Measurements from ENCODE around the gene NADK. TPM values are rescaled to one million over a fixed set of nuclear protein-coding genes. Genes with fewer than 3 reads are reported as not detected.

Gene NADK
- total and polyA plus RNA-seq, 10 of the 15 experiments (the other 5 are each of a cell fraction or from before 2014, with no cell fraction given) = 1.1 to 93.2 (median 46.9) TPM

- TF ChIP-seq SRF (IDR thresholded peaks at IDR 0.05; ENCODE audit: low read depth in 2 of 2, low read length in 2 of 2) = no peak
- TF ChIP-seq MXI1 (IDR thresholded peaks at IDR 0.05; ENCODE audit: low read depth, low read length) = peak; percentile 81; the same call in 1 of the 2 replicates
- TF ChIP-seq, protein P1, sequence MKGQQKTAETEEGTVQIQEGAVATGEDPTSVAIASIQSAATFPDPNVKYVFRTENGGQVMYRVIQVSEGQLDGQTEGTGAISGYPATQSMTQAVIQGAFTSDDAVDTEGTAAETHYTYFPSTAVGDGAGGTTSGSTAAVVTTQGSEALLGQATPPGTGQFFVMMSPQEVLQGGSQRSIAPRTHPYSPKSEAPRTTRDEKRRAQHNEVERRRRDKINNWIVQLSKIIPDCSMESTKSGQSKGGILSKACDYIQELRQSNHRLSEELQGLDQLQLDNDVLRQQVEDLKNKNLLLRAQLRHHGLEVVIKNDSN (IDR thresholded peaks at IDR 0.05; ENCODE audit: borderline replicate concordance, extremely low read length, insufficient read depth, low read depth, low read length) = no peak
- TF ChIP-seq GABPA (IDR thresholded peaks at IDR 0.05; ENCODE audit: low read depth) = no peak
- TF ChIP-seq ZBTB33 (IDR thresholded peaks at IDR 0.05) = no peak
- TF ChIP-seq ZBED1 (IDR thresholded peaks at IDR 0.05; ENCODE audit: borderline replicate concordance) = no peak
- TF ChIP-seq MTA3 (IDR thresholded peaks at IDR 0.05; ENCODE audit: borderline replicate concordance, low read length) = no peak
- TF ChIP-seq MEF2A (IDR thresholded peaks at IDR 0.05; ENCODE audit: insufficient read depth, low read depth, low read length) = no peak
- peak; percentile 57; the same call in 1 of the 2 replicates for TF ChIP-seq FOXM1 (IDR thresholded peaks at IDR 0.05; ENCODE audit: low read depth, low read length)
- TF ChIP-seq NFXL1 (IDR thresholded peaks at IDR 0.05; ENCODE audit: borderline replicate concordance) = no peak
- TF ChIP-seq POLR2A (IDR thresholded peaks at IDR 0.05; ENCODE audit: low read depth, low read length) = no peak
- 0 out of 2 replicates have a peak, but pooled peaks have one; percentile 6 for TF ChIP-seq STAT3 (IDR thresholded peaks at IDR 0.05; ENCODE audit: low read depth, low read length)
- 0 out of 2 replicates have a peak, but pooled peaks have one; percentile 31 for TF ChIP-seq YY1 (IDR thresholded peaks at IDR 0.05; ENCODE audit: low read depth, low read length)
- TF ChIP-seq NR2F1 (conservative IDR thresholded peaks at IDR 0.05) = peak; percentile 51
- TF ChIP-seq FOS (IDR thresholded peaks at IDR 0.05; ENCODE audit: borderline replicate concordance, extremely low read depth, insufficient read length) = no peak
- no peak for TF ChIP-seq HCFC1 (IDR thresholded peaks at IDR 0.05; ENCODE audit: low read length)
- TF ChIP-seq DPF2 (IDR thresholded peaks at IDR 0.05) = peak; percentile 20; the same call in 1 of the 2 replicates
- no peak for TF ChIP-seq CHD4 (IDR thresholded peaks at IDR 0.05)
- no peak for TF ChIP-seq SP1 (IDR thresholded peaks at IDR 0.05; ENCODE audit: low read depth, low read length)
- no peak for TF ChIP-seq KAT2A (conservative IDR thresholded peaks at IDR 0.05; ENCODE audit: control insufficient read depth, low read depth, low read length)
- TF ChIP-seq RFX5 (IDR thresholded peaks at IDR 0.05; ENCODE audit: low read depth, low read length) = no peak
- TF ChIP-seq ZZZ3 (IDR thresholded peaks at IDR 0.05; ENCODE audit: control insufficient read depth, insufficient read length, low read depth) = no peak
- TF ChIP-seq NRF1 (conservative IDR thresholded peaks at IDR 0.05; ENCODE audit: low read depth, low read length) = no peak
- TF ChIP-seq SMAD1 (IDR thresholded peaks at IDR 0.05; ENCODE audit: low read depth, partially characterized antibody) = no peak
- TF ChIP-seq TBL1XR1 (IDR thresholded peaks at IDR 0.05; ENCODE audit: low read depth, low read length) = peak; percentile 75; the same call in 1 of the 2 replicates
- TF ChIP-seq ASH2L (IDR thresholded peaks at IDR 0.05; ENCODE audit: borderline replicate concordance, low read depth) = no peak
- TF ChIP-seq ZNF217 (IDR thresholded peaks at IDR 0.05) = no peak
- no peak for TF ChIP-seq YBX1 (IDR thresholded peaks at IDR 0.05)
- no peak for TF ChIP-seq NFYA (IDR thresholded peaks at IDR 0.05; ENCODE audit: borderline replicate concordance, low read depth, low read length)
- TF ChIP-seq SUPT20H (IDR thresholded peaks at IDR 0.05; ENCODE audit: borderline replicate concordance, control insufficient read depth, low read depth, low read length) = no peak
- TF ChIP-seq NR2C2 (IDR thresholded peaks at IDR 0.05; ENCODE audit: borderline replicate concordance, control insufficient read depth, insufficient read length, low read depth) = no peak
Observed at GRCh38 chr1:1799716-1800115, 21.4 kb upstream of the NADK start (continued).
